HG03342 (cell line): Measurements from ENCODE around the gene CHCHD5.
"Not testable (repeated sequence)": the region's sequence is repeated elsewhere in the genome, so short reads cannot be mapped to it uniquely, and the experiment has no call there.

Source experiments
- ATAC-seq: cut with Tn5 transposase; IDR thresholded peaks from one replicate; pipeline ENCODE4 v1.9.1; 2021; ENCODE audit warnings: mild to moderate bottlenecking, moderate library complexity; ENCODE audit not compliant: unreplicated experiment

The CHCHD5 gene

GRCh38 chr2:112585873-112586464 is 1.6 kb downstream of the CHCHD5 start:
- no peak for ATAC-seq

GRCh38 chr2:112588611-112589045 is 4.2 kb downstream of the CHCHD5 start:
- ATAC-seq: no peak

- no peak for ATAC-seq
Observed at GRCh38 chr2:112591413-112591812, 7.0 kb downstream of the CHCHD5 start.

GRCh38 chr2:112593736-112594135 is 9.3 kb downstream of the CHCHD5 start:
- ATAC-seq: no peak

GRCh38 chr2:112597537-112598322 is 13.3 kb downstream of the CHCHD5 start:
- no peak for ATAC-seq

- no peak for ATAC-seq
Observed at GRCh38 chr2:112600634-112601033, 16.2 kb downstream of the CHCHD5 start.

GRCh38 chr2:112601754-112602153 is 17.3 kb downstream of the CHCHD5 start:
- ATAC-seq: no peak

- no peak for ATAC-seq
Observed at GRCh38 chr2:112602917-112603316, 18.5 kb downstream of the CHCHD5 start.

- ATAC-seq: no peak
Observed at GRCh38 chr2:112603731-112604130, 19.3 kb downstream of the CHCHD5 start.

- ATAC-seq: no peak
Observed at GRCh38 chr2:112604952-112605351, 20.5 kb downstream of the CHCHD5 start.

- no peak for ATAC-seq
Observed at GRCh38 chr2:112605926-112606325, 21.5 kb downstream of the CHCHD5 start.

- ATAC-seq: no peak
Observed at GRCh38 chr2:112606547-112606946, 22.1 kb downstream of the CHCHD5 start.

GRCh38 chr2:112607680-112608438 is 23.4 kb downstream of the CHCHD5 start:
- no peak for ATAC-seq

GRCh38 chr2:112609320-112609719 is 24.9 kb downstream of the CHCHD5 start:
- ATAC-seq: not testable (repeated sequence)

- ATAC-seq: not testable (repeated sequence)
Observed at GRCh38 chr2:112612283-112612682, 27.9 kb downstream of the CHCHD5 start.

GRCh38 chr2:112614201-112614840 is 29.9 kb downstream of the CHCHD5 start:
- no peak for ATAC-seq

- no peak for ATAC-seq
Observed at GRCh38 chr2:112615051-112615450, 30.6 kb downstream of the CHCHD5 start.

- not testable (repeated sequence) for ATAC-seq
Observed at GRCh38 chr2:112615798-112616197, 31.4 kb downstream of the CHCHD5 start.

- ATAC-seq: no peak
Observed at GRCh38 chr2:112618383-112618782, 34.0 kb downstream of the CHCHD5 start.

- no peak for ATAC-seq
Observed at GRCh38 chr2:112621790-112622527, 37.5 kb downstream of the CHCHD5 start.

GRCh38 chr2:112622528-112622849 is 38.1 kb downstream of the CHCHD5 start:
- ATAC-seq: no peak
